ENCODE data around the gene WDR13.

WDR13 gene

DNA sequence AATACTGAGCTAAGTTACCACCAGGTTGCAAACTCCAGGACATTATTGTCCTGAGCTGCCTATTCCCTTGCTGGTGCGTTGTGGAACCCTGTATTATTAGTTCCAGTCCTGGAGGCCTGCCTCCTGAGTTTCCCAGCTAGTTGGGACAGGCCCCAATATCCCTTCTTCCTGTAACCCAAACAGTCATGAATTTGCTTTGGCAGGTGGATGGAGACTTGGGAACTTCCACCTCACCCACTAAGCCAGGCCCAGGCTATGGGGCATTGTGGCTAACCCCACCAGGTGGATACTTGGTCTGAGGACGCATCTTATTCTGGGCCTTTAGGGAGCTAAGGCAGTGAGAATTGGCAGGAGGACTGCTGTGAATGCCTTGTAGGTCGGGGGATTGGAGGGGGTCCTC, 18.0 kb upstream of the WDR13 start:
- WGBS (ENCODE audit: insufficient coverage) = 77% methylated on average over 2 of the region's 3 CpGs
- no peak overlapping the region for H3K4me3 ChIP-seq (ENCODE audit: control insufficient read depth in 1 of 7, extremely low read depth in 1 of 7, insufficient read depth in 4 of 7, low read depth in 2 of 7, low read length in 6 of 7)
- ChIA-PET CTCF (interaction anchor here (1.0 kb wide), 1 partner anchor 16 kb away, joined by 3 read pairs; no protein-coding TSS in a partner anchor), POLR2A (interaction anchor here (1.8 kb wide), 1 partner anchor 17 kb away, joined by 5 read pairs; no protein-coding TSS in a partner anchor)
- DNase-seq = no peak
- H3K27me3 ChIP-seq (replicated peaks in 2 of 5; ENCODE audit: control insufficient read depth in 4 of 5, insufficient read depth in 5 of 5, low read length in 4 of 5) = no peaks in the 10 kb centered on the region
- no peak overlapping the region for H3K27ac ChIP-seq (ENCODE audit: insufficient read depth in 1 of 2, low read depth in 1 of 2, low read length in 2 of 2, poor library complexity in 1 of 2, severe bottlenecking in 2 of 2)
- peaks cover 0 to 15% (median 14%) of the 10 kb centered on the region in 4 experiments for H3K4me1 ChIP-seq (ENCODE audit: control extremely low read depth in 1 of 4, control insufficient read depth in 4 of 4, insufficient read depth in 4 of 4, low read length in 3 of 4)
- H3K9me3 ChIP-seq (ENCODE audit: control extremely low read depth in 1 of 5, control insufficient read depth in 4 of 5, insufficient read depth in 2 of 5, low read depth in 1 of 5, low read length in 4 of 5) = peaks cover 0 to 5% (median 0%) of the 10 kb centered on the region in 5 experiments
- peaks cover 0 to 39% (median 19%) of the 10 kb centered on the region in 4 experiments for H3K36me3 ChIP-seq (ENCODE audit: control insufficient read depth in 4 of 4, insufficient read depth in 4 of 4, low read length in 3 of 4)

DNA sequence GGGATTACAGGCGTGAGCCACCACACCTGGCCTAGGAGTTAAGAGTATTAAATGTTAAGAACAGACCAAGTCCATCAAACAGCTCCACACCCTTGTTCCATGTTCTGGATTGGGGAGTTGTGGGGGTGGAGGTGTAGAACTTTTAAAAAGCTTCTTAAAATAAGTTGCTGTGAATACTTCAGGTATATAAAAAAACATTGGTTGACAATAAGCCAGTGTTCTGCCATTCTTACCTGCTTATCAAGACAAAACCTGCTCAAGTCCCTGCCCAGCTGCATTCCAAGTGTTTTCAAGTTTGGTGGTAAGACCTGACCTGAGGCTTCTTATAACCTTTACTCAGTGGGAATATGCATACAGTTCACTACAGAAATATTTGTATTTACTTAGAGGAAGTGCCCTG, 16.6 kb upstream of the WDR13 start:
- CTCF ChIA-PET = interaction anchor here (1.0 kb wide), 1 partner anchor 89 kb away, joined by 3 read pairs; no protein-coding TSS in a partner anchor
- no CpG with 5 or more reads among the region's 1 CpG for WGBS (ENCODE audit: insufficient coverage)
- H3K9me3 ChIP-seq (ENCODE audit: control extremely low read depth in 1 of 5, control insufficient read depth in 4 of 5, insufficient read depth in 2 of 5, low read depth in 1 of 5, low read length in 4 of 5) = no peaks in the 10 kb centered on the region
- H3K4me1 ChIP-seq (ENCODE audit: control extremely low read depth in 1 of 4, control insufficient read depth in 4 of 4, insufficient read depth in 4 of 4, low read length in 3 of 4) = peaks cover 0 to 9% (median 7%) of the 10 kb centered on the region in 4 experiments
- POLR2A ChIA-PET = no interaction called here
- no peaks in the 10 kb centered on the region for H3K27me3 ChIP-seq (replicated peaks in 2 of 5; ENCODE audit: control insufficient read depth in 4 of 5, insufficient read depth in 5 of 5, low read length in 4 of 5)
- H3K36me3 ChIP-seq (ENCODE audit: control insufficient read depth in 4 of 4, insufficient read depth in 4 of 4, low read length in 3 of 4) = peaks cover 0 to 35% (median 15%) of the 10 kb centered on the region in 4 experiments
- no peak overlapping the region for H3K4me3 ChIP-seq (ENCODE audit: control insufficient read depth in 1 of 7, extremely low read depth in 1 of 7, insufficient read depth in 4 of 7, low read depth in 2 of 7, low read length in 6 of 7)
- H3K27ac ChIP-seq (ENCODE audit: insufficient read depth in 1 of 2, low read depth in 1 of 2, low read length in 2 of 2, poor library complexity in 1 of 2, severe bottlenecking in 2 of 2) = no peak overlapping the region
- no peak for DNase-seq

DNA sequence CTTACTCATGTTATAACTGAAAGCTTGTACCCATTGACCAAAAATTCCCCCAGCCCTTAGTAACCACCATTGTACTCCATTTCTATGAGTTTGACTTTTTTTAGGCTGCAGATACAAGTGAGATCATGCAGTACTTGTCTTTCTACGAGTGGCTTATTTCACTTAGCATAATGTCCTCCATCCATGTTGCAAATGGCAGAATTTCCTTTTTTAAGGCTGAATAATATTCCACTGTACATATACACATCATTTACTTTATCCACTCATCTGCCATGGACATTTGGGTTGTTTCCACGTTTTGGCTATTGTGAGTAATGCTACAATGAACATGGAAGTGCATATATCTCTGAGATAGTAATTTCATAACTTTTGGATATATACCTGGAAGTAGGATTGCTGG, 12.6 kb upstream of the WDR13 start:
- Histone ChIP-seq H3K4me3 (ENCODE audit: control insufficient read depth in 1 of 7, extremely low read depth in 1 of 7, insufficient read depth in 4 of 7, low read depth in 2 of 7, low read length in 6 of 7) (no peak overlapping the region), H3K27me3 (replicated peaks in 2 of 5; ENCODE audit: control insufficient read depth in 4 of 5, insufficient read depth in 5 of 5, low read length in 4 of 5) (no peaks in the 10 kb centered on the region), H3K9me3 (ENCODE audit: control extremely low read depth in 1 of 5, control insufficient read depth in 4 of 5, insufficient read depth in 2 of 5, low read depth in 1 of 5, low read length in 4 of 5) (no peaks in the 10 kb centered on the region), H3K27ac (ENCODE audit: insufficient read depth in 1 of 2, low read depth in 1 of 2, low read length in 2 of 2, poor library complexity in 1 of 2, severe bottlenecking in 2 of 2) (no peak overlapping the region), H3K36me3 (ENCODE audit: control insufficient read depth in 4 of 4, insufficient read depth in 4 of 4, low read length in 3 of 4) (no peaks in the 10 kb centered on the region), H3K4me1 (ENCODE audit: control extremely low read depth in 1 of 4, control insufficient read depth in 4 of 4, insufficient read depth in 4 of 4, low read length in 3 of 4) (no peaks in the 10 kb centered on the region)
- no CpG with 5 or more reads among the region's 2 CpGs for WGBS (ENCODE audit: insufficient coverage)
- DNase-seq = no peak
- POLR2A ChIA-PET = no interaction called here
- CTCF ChIA-PET = interaction anchor here (0.6 to 1.4 kb wide), 3 partner anchors 10 to 234 kb away, joined by 3 to 4 read pairs (median 3); partner anchors contain the start of gene RBM3

DNA sequence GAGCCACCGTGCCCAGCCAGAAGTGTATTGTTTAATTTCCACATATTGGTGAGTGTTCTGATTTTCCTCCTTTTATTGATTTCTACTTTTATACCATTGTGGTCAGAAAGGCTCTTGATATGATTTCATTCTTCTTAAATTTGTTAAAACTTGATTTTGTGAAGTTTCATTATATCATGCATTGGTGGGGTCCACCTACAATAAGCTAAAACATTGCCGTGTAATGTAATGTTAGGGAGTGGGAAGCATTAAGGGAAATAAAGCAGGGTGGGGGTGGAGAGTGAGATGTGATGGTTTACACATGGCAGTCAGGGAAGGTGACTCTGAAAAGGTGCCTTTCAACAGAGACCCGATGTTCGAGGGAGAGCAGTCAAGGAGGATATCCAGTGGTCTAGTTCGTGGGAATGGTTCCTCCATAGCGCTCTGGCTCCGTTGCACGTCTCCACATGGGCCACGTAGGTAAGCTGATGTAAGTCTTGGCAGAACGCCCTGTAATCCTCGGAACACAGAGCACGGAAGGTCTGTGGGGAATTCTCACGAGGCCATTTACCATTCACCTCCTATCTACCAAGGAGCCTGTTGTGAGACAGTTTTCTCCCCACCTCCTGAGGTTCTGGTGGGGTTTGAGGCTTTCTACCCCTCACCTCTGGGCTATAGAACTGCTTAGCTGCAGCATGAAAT, 7.7 kb upstream of the WDR13 start:
- Histone ChIP-seq H3K36me3 (ENCODE audit: control insufficient read depth in 4 of 4, insufficient read depth in 4 of 4, low read length in 3 of 4) (no peaks in the 10 kb centered on the region), H3K27ac (ENCODE audit: insufficient read depth in 1 of 2, low read depth in 1 of 2, low read length in 2 of 2, poor library complexity in 1 of 2, severe bottlenecking in 2 of 2) (peak overlapping the region in 1 of 2 experiments; percentile 43), H3K27me3 (replicated peaks in 2 of 5; ENCODE audit: control insufficient read depth in 4 of 5, insufficient read depth in 5 of 5, low read length in 4 of 5) (no peaks in the 10 kb centered on the region), H3K4me1 (ENCODE audit: control extremely low read depth in 1 of 4, control insufficient read depth in 4 of 4, insufficient read depth in 4 of 4, low read length in 3 of 4) (peaks cover 0 to 4% (median 2%) of the 10 kb centered on the region in 4 experiments), H3K9me3 (ENCODE audit: control extremely low read depth in 1 of 5, control insufficient read depth in 4 of 5, insufficient read depth in 2 of 5, low read depth in 1 of 5, low read length in 4 of 5) (no peaks in the 10 kb centered on the region), H3K4me3 (ENCODE audit: control insufficient read depth in 1 of 7, extremely low read depth in 1 of 7, insufficient read depth in 4 of 7, low read depth in 2 of 7, low read length in 6 of 7) (no peak overlapping the region)
- no peak for DNase-seq
- 83% methylated on average over 8 of the region's 13 CpGs for WGBS (ENCODE audit: insufficient coverage)
- POLR2A ChIA-PET = no interaction called here
- CTCF ChIA-PET = no interaction called here

DNA sequence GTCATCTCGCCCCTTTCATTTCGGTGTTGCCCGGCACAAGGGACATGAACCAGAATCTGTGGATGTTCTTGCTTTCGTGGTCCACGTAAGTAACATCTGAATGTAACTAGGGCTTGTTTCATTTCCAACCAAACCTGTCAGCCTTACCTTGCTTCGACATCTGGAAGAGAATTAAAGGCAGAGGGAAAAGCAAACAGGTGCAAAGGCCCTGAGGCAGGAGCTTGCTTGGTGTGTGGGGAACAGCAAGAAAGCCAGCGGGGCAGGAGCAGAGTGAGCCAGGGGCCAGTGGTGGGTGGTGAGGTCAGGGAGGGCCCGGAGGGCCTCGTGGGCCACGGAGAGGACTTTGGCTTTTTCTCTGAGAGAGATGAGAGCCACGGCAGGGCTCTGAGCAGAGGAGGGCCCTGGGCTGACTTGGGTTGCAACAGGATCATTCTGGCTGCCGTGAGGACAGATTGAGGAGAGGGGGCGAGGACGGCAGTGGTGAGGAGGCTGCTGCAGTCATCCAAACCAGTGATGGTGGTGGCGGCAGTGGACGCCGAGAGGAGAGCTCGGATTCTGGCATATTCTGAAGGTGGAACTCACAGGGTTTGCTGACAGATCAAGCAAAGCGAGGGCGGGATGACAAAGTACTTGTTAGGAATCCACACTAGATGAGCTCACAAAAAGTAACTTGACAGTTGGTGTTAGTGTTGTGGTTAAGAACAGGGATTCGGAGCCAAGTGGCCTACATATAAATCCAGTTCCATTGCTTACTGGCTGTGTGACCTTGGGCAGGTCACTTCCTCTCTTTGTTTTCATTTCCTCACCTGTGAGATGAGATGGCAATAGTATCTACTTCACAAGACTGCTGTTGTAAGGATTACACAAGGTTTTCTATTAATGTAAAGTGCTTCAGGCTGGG, 6.8 kb upstream of the WDR13 start:
- POLR2A ChIA-PET = no interaction called here

DNA sequence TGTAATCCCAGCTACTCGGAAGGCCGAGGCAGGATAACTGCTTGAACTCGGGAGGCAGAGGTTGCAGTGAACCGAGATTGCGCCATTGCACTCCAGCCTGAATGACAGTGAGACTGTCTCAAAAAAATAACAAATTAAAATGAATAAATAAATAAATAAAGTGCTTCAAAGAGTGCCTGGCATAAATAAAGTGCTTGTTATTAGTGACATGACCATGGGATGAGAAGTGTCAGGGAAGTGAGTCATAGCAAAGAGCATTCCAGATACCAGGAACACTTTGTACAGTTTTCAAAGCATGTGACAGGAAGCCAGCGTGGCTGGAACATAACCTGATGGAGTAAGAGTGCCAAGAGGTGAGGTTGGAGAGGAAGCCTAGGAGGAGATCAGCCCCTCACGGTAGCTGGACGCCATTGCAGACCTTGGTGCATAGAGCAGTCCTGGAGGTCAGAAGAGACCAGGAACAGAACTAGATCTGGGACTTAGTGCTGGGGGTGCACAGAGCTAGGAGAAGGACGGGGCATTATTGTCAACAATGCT, 6.0 kb upstream of the WDR13 start:
- no peak overlapping the region for H3K27ac ChIP-seq (ENCODE audit: insufficient read depth in 1 of 2, low read depth in 1 of 2, low read length in 2 of 2, poor library complexity in 1 of 2, severe bottlenecking in 2 of 2)
- H3K9me3 ChIP-seq (ENCODE audit: control extremely low read depth in 1 of 5, control insufficient read depth in 4 of 5, insufficient read depth in 2 of 5, low read depth in 1 of 5, low read length in 4 of 5) = no peaks in the 10 kb centered on the region
- no peaks in the 10 kb centered on the region for H3K27me3 ChIP-seq (replicated peaks in 2 of 5; ENCODE audit: control insufficient read depth in 4 of 5, insufficient read depth in 5 of 5, low read length in 4 of 5)
- H3K4me3 ChIP-seq (ENCODE audit: control insufficient read depth in 1 of 7, extremely low read depth in 1 of 7, insufficient read depth in 4 of 7, low read depth in 2 of 7, low read length in 6 of 7) = no peak overlapping the region
- POLR2A ChIA-PET = no interaction called here
- H3K36me3 ChIP-seq (ENCODE audit: control insufficient read depth in 4 of 4, insufficient read depth in 4 of 4, low read length in 3 of 4) = no peaks in the 10 kb centered on the region
- 68% methylated on average over 3 of the region's 9 CpGs for WGBS (ENCODE audit: insufficient coverage)
- DNase-seq = no peak
- H3K4me1 ChIP-seq (ENCODE audit: control extremely low read depth in 1 of 4, control insufficient read depth in 4 of 4, insufficient read depth in 4 of 4, low read length in 3 of 4) = peaks cover 0 to 5% (median 3%) of the 10 kb centered on the region in 4 experiments
- CTCF ChIA-PET = no interaction called here

More for the DNA sequence above, 6.8 kb upstream of the WDR13 start:
- DNase-seq = no peak
- Histone ChIP-seq H3K36me3 (ENCODE audit: control insufficient read depth in 4 of 4, insufficient read depth in 4 of 4, low read length in 3 of 4) (no peaks in the 10 kb centered on the region), H3K4me3 (ENCODE audit: control insufficient read depth in 1 of 7, extremely low read depth in 1 of 7, insufficient read depth in 4 of 7, low read depth in 2 of 7, low read length in 6 of 7) (no peak overlapping the region), H3K4me1 (ENCODE audit: control extremely low read depth in 1 of 4, control insufficient read depth in 4 of 4, insufficient read depth in 4 of 4, low read length in 3 of 4) (peaks cover 0 to 4% (median 2%) of the 10 kb centered on the region in 4 experiments), H3K27ac (ENCODE audit: insufficient read depth in 1 of 2, low read depth in 1 of 2, low read length in 2 of 2, poor library complexity in 1 of 2, severe bottlenecking in 2 of 2) (peak overlapping the region in 1 of 2 experiments; percentile 43), H3K27me3 (replicated peaks in 2 of 5; ENCODE audit: control insufficient read depth in 4 of 5, insufficient read depth in 5 of 5, low read length in 4 of 5) (no peaks in the 10 kb centered on the region), H3K9me3 (ENCODE audit: control extremely low read depth in 1 of 5, control insufficient read depth in 4 of 5, insufficient read depth in 2 of 5, low read depth in 1 of 5, low read length in 4 of 5) (no peaks in the 10 kb centered on the region)
- 92% methylated on average over 17 of the region's 21 CpGs for WGBS (ENCODE audit: insufficient coverage)
- CTCF ChIA-PET = no interaction called here
